K562 (cell line): ENCODE measurements around the gene SMAD3. TPM values are rescaled to one million over a fixed set of nuclear protein-coding genes. Genes with fewer than 3 reads are reported as not detected.

Experiments
- ATAC-seq: fragments of 200-7000 bp; cut with Tn5 transposase; 3 replicates; pipeline ENCODE4 v1.9.1; 2020; ENCODE audit warnings: moderate library complexity
- BruUV-seq: library from RNA; stranded (reverse); fragments of 400-500 nt; replicated peaks from 2 replicates; lab custom pipeline; 2021; lab: Mats Ljungman, UMichigan
- CTCF ChIA-PET: fragments of 300-600 bp; formaldehyde crosslinking; extraction: SDS; loops from one replicate; lab custom pipeline; 2021; ENCODE audit warnings: low intra/inter-chr PET ratio; lab: Yijun Ruan, JAX
- POLR2A ChIA-PET: fragments of 300-600, 350-650 bp; sonication (Branson Sonifier 250); formaldehyde crosslinking; extraction: SDS; loops from one replicate; lab custom pipeline; 2021; ENCODE audit warnings: antibody characterized with exemption, inconsistent platforms; lab: Yijun Ruan, JAX
- DNase-seq, 4 experiments: peaks; one replicate each; pipeline versions ENCODE4 v3.0.0 to v3.0.0-alpha.2; 2011 to 2018; ENCODE audit warnings: low spot score in 3 of 4, mixed read lengths in 3 of 4; ENCODE audit errors: extremely low read depth in 1 of 4
- FAIRE-seq: peaks from 2 replicates; lab custom pipeline; 2011; peaks lifted over from hg19 to GRCh38; lab: Jason Lieb, UNC
- H2AFZ ChIP-seq: 2 replicates; pipeline ENCODE4 v1.6.0; 2011; ENCODE audit warnings: low read depth, low read length, control low read depth, inconsistent platforms
- H3K27ac ChIP-seq: fragments of 200-600 bp; 3 replicates; pipeline ENCODE4 v1.8.0; 2011; ENCODE audit warnings: low read depth, mild to moderate bottlenecking, control low read depth, inconsistent platforms, low read length, moderate library complexity, mixed read lengths; ENCODE audit errors: extremely low read depth
- H3K27me3 ChIP-seq, 2 experiments: fragments of 300-600 bp in 1 of 2; 2 replicates in 1 of 2; 3 replicates in 1 of 2; pipeline versions ENCODE4 v1.6.0 to v1.8.0; 2011; ENCODE audit warnings: inconsistent platforms in 2 of 2, low read length in 2 of 2, mild to moderate bottlenecking in 1 of 2, mixed read lengths in 1 of 2, moderate library complexity in 1 of 2; ENCODE audit not compliant: control insufficient read depth in 2 of 2, insufficient read depth in 2 of 2
- H3K36me3 ChIP-seq: fragments of 300-600 bp; 3 replicates; pipeline ENCODE4 v1.8.0; 2011; ENCODE audit warnings: mild to moderate bottlenecking, low read length, inconsistent platforms; ENCODE audit not compliant: control insufficient read depth, insufficient read depth
- H3K4me1 ChIP-seq, 2 experiments: fragments of 200-600 bp in 1 of 2; replicated peaks in 1 of 2; 2 replicates in 1 of 2; 3 replicates in 1 of 2; pipeline versions ENCODE4 v1.5.1 to v1.8.0; 2011; ENCODE audit warnings: inconsistent platforms in 2 of 2, low read length in 2 of 2, mild to moderate bottlenecking in 1 of 2, mixed read lengths in 1 of 2, moderate library complexity in 1 of 2; ENCODE audit not compliant: control insufficient read depth in 2 of 2, insufficient read depth in 2 of 2
- H3K4me2 ChIP-seq: 2 replicates; pipeline ENCODE4 v1.6.1; 2011; ENCODE audit warnings: low read length, control low read depth, inconsistent platforms, mixed read lengths; ENCODE audit not compliant: insufficient read depth
- H3K4me3 ChIP-seq: fragments of 200-600 bp; sonication (generic), shearing (Covaris generic); 2 replicates; pipeline ENCODE4 v1.5.1; 2016; ENCODE audit warnings: control low read depth, inconsistent platforms
- H3K79me2 ChIP-seq: fragments of 200-600 bp; 3 replicates; pipeline ENCODE4 v1.8.0; 2011; ENCODE audit warnings: low read length, inconsistent platforms; ENCODE audit not compliant: control insufficient read depth, insufficient read depth
- H3K9ac ChIP-seq, 2 experiments: 2 replicates each; pipeline versions ENCODE4 v1.6.0 to v1.6.1; 2011; ENCODE audit warnings: low read depth in 2 of 2, low read length in 2 of 2, control low read depth in 1 of 2, inconsistent platforms in 1 of 2, mild to moderate bottlenecking in 1 of 2, mixed read lengths in 1 of 2; ENCODE audit not compliant: insufficient read depth in 1 of 2
- H3K9me1 ChIP-seq: one replicate; pipeline ENCODE4 v1.6.0; 2011; ENCODE audit warnings: inconsistent platforms, mild to moderate bottlenecking, low read length, moderate library complexity; ENCODE audit not compliant: control insufficient read depth, insufficient read depth
- H3K9me3 ChIP-seq: replicated peaks from 2 replicates; pipeline ENCODE4 v1.5.1; 2011; ENCODE audit warnings: low read depth, low read length, inconsistent platforms; ENCODE audit not compliant: control insufficient read depth, insufficient read depth
- H4K20me1 ChIP-seq: replicated peaks from 2 replicates; pipeline ENCODE4 v1.6.1; 2011; ENCODE audit warnings: low read length, inconsistent platforms, mixed read lengths; ENCODE audit not compliant: control insufficient read depth, insufficient read depth
- CBX3 ChIP-seq, 2 experiments: IDR thresholded peaks; 1 replicate in 1 of 2; 2 replicates in 1 of 2; pipeline ENCODE4 v1.6.1; 2012; ENCODE audit warnings: inconsistent platforms in 2 of 2, low read length in 2 of 2, borderline replicate concordance in 1 of 2, control low read depth in 1 of 2
- PBX2 ChIP-seq, 2 experiments: IDR thresholded peaks in 1 of 2; conservative IDR thresholded peaks in 1 of 2; 2 replicates each; pipeline ENCODE4 v1.6.1; 2016; ENCODE audit warnings: low read depth in 2 of 2, mild to moderate bottlenecking in 1 of 2, missing compliant biosample characterization in 1 of 2, missing genetic modification characterization in 1 of 2, moderate library complexity in 1 of 2
- SP2 ChIP-seq: IDR thresholded peaks from 2 replicates; pipeline ENCODE4 v1.6.1; 2011; ENCODE audit warnings: mild to moderate bottlenecking, low read depth, low read length, moderate library complexity; ENCODE audit not compliant: poor library complexity, severe bottlenecking; ENCODE audit errors: extremely low read depth
- TRIM28 ChIP-seq: fragments of 450-650 bp; IDR thresholded peaks from 2 replicates; pipeline ENCODE4 v1.6.1; 2017
- ZNF24 ChIP-seq: fragments of 450-650 bp; IDR thresholded peaks from 2 replicates; pipeline ENCODE4 v1.6.1; 2016
- WGBS: fragments of 100-300 bp; shearing (Covaris generic); methylation state at CpG from one replicate; pipeline ENCODE4 v1.1.6; 2016; ENCODE audit warnings: low coverage, mixed read lengths; ENCODE audit not compliant: insufficient coverage; ENCODE audit errors: missing lambda C conversion rate; 5-methylcytosine and 5-hydroxymethylcytosine counted together
- in situ Hi-C: fragments of 300-500 bp; cut with MboI; formaldehyde crosslinking; loops from 4 replicates; pipeline ENCODE4 v1.15.0; 2018; ENCODE audit warnings: inconsistent platforms, mixed read lengths
- intact Hi-C: fragments of 100-400 bp; cut with micrococcal nuclease; formaldehyde crosslinking; loops from 2 replicates; pipeline ENCODE4 v1.14.2; 2022
- polyA plus RNA-seq, 8 experiments: library from polyadenylated mRNA; depleted of rRNA in 4 of 8; stranded (reverse) in 5 of 8; unstranded in 3 of 8; fragments of >200 nt; fragmentation: Nextera tagmentation in 2 of 8; fragmentation: Illumina TruSeq in 1 of 8; extraction: Ambion mirVana in 2 of 8; extraction: Trizol in 1 of 8; gene quantifications; 2 replicates each; pipeline versions ENCODE4 v1.2.1 to v1.2.3, GENCODE V29; 2011 to 2014; ENCODE audit warnings: inconsistent platforms in 1 of 8, missing spikeins in 1 of 8
- total RNA-seq, 7 experiments: library from RNA; depleted of rRNA in 6 of 7; stranded (reverse); fragments of >200 nt in 6 of 7; fragmentation: Illumina TruSeq in 2 of 7; extraction: Trizol in 2 of 7; gene quantifications; 2 replicates each; pipeline versions ENCODE4 v1.2.1 to v1.2.3, GENCODE V29; 2011 to 2021; ENCODE audit warnings: low replicate concordance in 1 of 7

SMAD3 gene
- total and polyA plus RNA-seq, 9 of the 15 experiments (the other 6 are each of a cell fraction or from before 2014, with no cell fraction given): 4.3 to 39.2 (median 11.1) TPM

GRCh38 chr15:67110958-67111864, 45.8 kb downstream of the SMAD3 start (continued):
- 0 out of 2 replicates have a peak, but pooled peaks have one; percentile 13 for TF ChIP-seq ZNF24
- peak in 1 of 2 experiments; percentile 78; a peak in 1 of 3 replicates for TF ChIP-seq CBX3 (IDR thresholded peaks at IDR 0.05; ENCODE audit: borderline replicate concordance in 1 of 2, low read length in 2 of 2)
- no peak for TF ChIP-seq SP2
- TF ChIP-seq TRIM28: peak; percentile 74; the same call in 1 of the 2 replicates

GRCh38 chr15:67114046-67114445, 48.6 kb downstream of the SMAD3 start:
- H3K4me2 ChIP-seq: no peak overlapping the region
- CTCF ChIA-PET: interaction anchor here (0.6 kb wide), 1 partner anchor 109 kb away, joined by 3 read pairs; no protein-coding TSS in a partner anchor
- WGBS: 93% methylated on average over 8 of the region's 8 CpGs

More at GRCh38 chr15:67114046-67114445, 48.6 kb downstream of the SMAD3 start:
- H3K9ac ChIP-seq: no peak overlapping the region
- ATAC-seq: no peak
- H3K4me1 ChIP-seq: peaks cover 16 to 24% of the 10 kb centered on the region in 2 experiments
- TF ChIP-seq PBX2 (CRISPR knock-in tag; IDR thresholded peaks at IDR 0.05; ENCODE audit: low read depth) (no peak), PBX2 (tag; conservative IDR thresholded peaks at IDR 0.05; ENCODE audit: low read depth) (no peak)
- TF ChIP-seq, all 486 proteins: peak for 0
- H2AFZ ChIP-seq: no peak overlapping the region
- no peak overlapping the region for H3K27ac ChIP-seq
- POLR2A ChIA-PET: no interaction called here
- DNase-seq (no peak), FAIRE-seq (no peak)
- in situ Hi-C loops: no loop called here
- no TSS peak for BruUV-seq
- peaks cover 35% of the 10 kb centered on the region for H3K79me2 ChIP-seq
- no peak overlapping the region for H3K4me3 ChIP-seq
- H3K9me3 ChIP-seq: peaks cover 4% of the 10 kb centered on the region
- intact Hi-C loops: no loop called here
- no peaks in the 10 kb centered on the region for H3K27me3 ChIP-seq
- H3K36me3 ChIP-seq: peaks cover 8% of the 10 kb centered on the region; the same call in 1 of the 3 replicates
- no peaks in the 10 kb centered on the region for H3K9me1 ChIP-seq
- no peaks in the 10 kb centered on the region for H4K20me1 ChIP-seq
